K562 (cell line): ENCODE data around the gene BEST4. TPM values are rescaled to one million over a fixed set of nuclear protein-coding genes. Genes with fewer than 3 reads are reported as not detected.

Experiments
- ATAC-seq: fragments of 200-7000 bp; cut with Tn5 transposase; 3 replicates; pipeline ENCODE4 v1.9.1; 2020; ENCODE audit warnings: moderate library complexity
- BruUV-seq: library from RNA; stranded (reverse); fragments of 400-500 nt; replicated peaks from 2 replicates; lab custom pipeline; 2021; lab: Mats Ljungman, UMichigan
- CTCF ChIA-PET: fragments of 300-600 bp; formaldehyde crosslinking; extraction: SDS; loops from one replicate; lab custom pipeline; 2021; ENCODE audit warnings: low intra/inter-chr PET ratio; lab: Yijun Ruan, JAX
- POLR2A ChIA-PET: fragments of 300-600, 350-650 bp; sonication (Branson Sonifier 250); formaldehyde crosslinking; extraction: SDS; loops from one replicate; lab custom pipeline; 2021; ENCODE audit warnings: antibody characterized with exemption, inconsistent platforms; lab: Yijun Ruan, JAX
- DNase-seq, 4 experiments: peaks; one replicate each; pipeline versions ENCODE4 v3.0.0 to v3.0.0-alpha.2; 2011 to 2018; ENCODE audit warnings: low spot score in 3 of 4, mixed read lengths in 3 of 4; ENCODE audit errors: extremely low read depth in 1 of 4
- FAIRE-seq: peaks from 2 replicates; lab custom pipeline; 2011; peaks lifted over from hg19 to GRCh38; lab: Jason Lieb, UNC
- H2AFZ ChIP-seq: 2 replicates; pipeline ENCODE4 v1.6.0; 2011; ENCODE audit warnings: low read depth, low read length, control low read depth, inconsistent platforms
- H3K27ac ChIP-seq: fragments of 200-600 bp; 3 replicates; pipeline ENCODE4 v1.8.0; 2011; ENCODE audit warnings: low read depth, mild to moderate bottlenecking, control low read depth, inconsistent platforms, low read length, moderate library complexity, mixed read lengths; ENCODE audit errors: extremely low read depth
- H3K27me3 ChIP-seq, 2 experiments: fragments of 300-600 bp in 1 of 2; 2 replicates in 1 of 2; 3 replicates in 1 of 2; pipeline versions ENCODE4 v1.6.0 to v1.8.0; 2011; ENCODE audit warnings: inconsistent platforms in 2 of 2, low read length in 2 of 2, mild to moderate bottlenecking in 1 of 2, mixed read lengths in 1 of 2, moderate library complexity in 1 of 2; ENCODE audit not compliant: control insufficient read depth in 2 of 2, insufficient read depth in 2 of 2
- H3K36me3 ChIP-seq: fragments of 300-600 bp; 3 replicates; pipeline ENCODE4 v1.8.0; 2011; ENCODE audit warnings: mild to moderate bottlenecking, low read length, inconsistent platforms; ENCODE audit not compliant: control insufficient read depth, insufficient read depth
- H3K4me1 ChIP-seq, 2 experiments: fragments of 200-600 bp in 1 of 2; replicated peaks in 1 of 2; 2 replicates in 1 of 2; 3 replicates in 1 of 2; pipeline versions ENCODE4 v1.5.1 to v1.8.0; 2011; ENCODE audit warnings: inconsistent platforms in 2 of 2, low read length in 2 of 2, mild to moderate bottlenecking in 1 of 2, mixed read lengths in 1 of 2, moderate library complexity in 1 of 2; ENCODE audit not compliant: control insufficient read depth in 2 of 2, insufficient read depth in 2 of 2
- H3K4me2 ChIP-seq: 2 replicates; pipeline ENCODE4 v1.6.1; 2011; ENCODE audit warnings: low read length, control low read depth, inconsistent platforms, mixed read lengths; ENCODE audit not compliant: insufficient read depth
- H3K4me3 ChIP-seq: fragments of 200-600 bp; sonication (generic), shearing (Covaris generic); 2 replicates; pipeline ENCODE4 v1.5.1; 2016; ENCODE audit warnings: control low read depth, inconsistent platforms
- H3K79me2 ChIP-seq: fragments of 200-600 bp; 3 replicates; pipeline ENCODE4 v1.8.0; 2011; ENCODE audit warnings: low read length, inconsistent platforms; ENCODE audit not compliant: control insufficient read depth, insufficient read depth
- H3K9ac ChIP-seq, 2 experiments: 2 replicates each; pipeline versions ENCODE4 v1.6.0 to v1.6.1; 2011; ENCODE audit warnings: low read depth in 2 of 2, low read length in 2 of 2, control low read depth in 1 of 2, inconsistent platforms in 1 of 2, mild to moderate bottlenecking in 1 of 2, mixed read lengths in 1 of 2; ENCODE audit not compliant: insufficient read depth in 1 of 2
- H3K9me1 ChIP-seq: one replicate; pipeline ENCODE4 v1.6.0; 2011; ENCODE audit warnings: inconsistent platforms, mild to moderate bottlenecking, low read length, moderate library complexity; ENCODE audit not compliant: control insufficient read depth, insufficient read depth
- H3K9me3 ChIP-seq: replicated peaks from 2 replicates; pipeline ENCODE4 v1.5.1; 2011; ENCODE audit warnings: low read depth, low read length, inconsistent platforms; ENCODE audit not compliant: control insufficient read depth, insufficient read depth
- H4K20me1 ChIP-seq: replicated peaks from 2 replicates; pipeline ENCODE4 v1.6.1; 2011; ENCODE audit warnings: low read length, inconsistent platforms, mixed read lengths; ENCODE audit not compliant: control insufficient read depth, insufficient read depth
- KDM5B ChIP-seq: fragments of 200-600 bp; sonication (generic); IDR thresholded peaks from 2 replicates; pipeline ENCODE4 v1.6.1; 2012; ENCODE audit warnings: low read depth, mild to moderate bottlenecking, moderate library complexity, low read length, control low read depth, inconsistent platforms; ENCODE audit not compliant: insufficient replicate concordance
- MAZ ChIP-seq, 2 experiments: fragments of 450-650 bp in 1 of 2; sonication (generic) in 1 of 2; formaldehyde crosslinking; IDR thresholded peaks in 1 of 2; conservative IDR thresholded peaks in 1 of 2; 2 replicates each; pipeline versions ENCODE4 v1.4.0 to v1.5.0; 2020; ENCODE audit warnings: mild to moderate bottlenecking in 1 of 2, missing genetic modification reagents in 1 of 2
- POLR2G ChIP-seq: fragments of 200-400 bp; formaldehyde crosslinking; IDR thresholded peaks from 2 replicates; pipeline ENCODE4 v1.6.1; 2017; ENCODE audit warnings: low read depth, mild to moderate bottlenecking, antibody characterized with exemption, low read length, moderate library complexity
- POLR3A ChIP-seq: IDR thresholded peaks from 2 replicates; pipeline ENCODE4 v1.6.1; 2011; ENCODE audit warnings: borderline replicate concordance, mild to moderate bottlenecking, moderate library complexity; ENCODE audit not compliant: insufficient read length, insufficient read depth; ENCODE audit errors: extremely low read depth
- RBFOX2 ChIP-seq: fragments of 200-400 bp; formaldehyde crosslinking; IDR thresholded peaks from 2 replicates; pipeline ENCODE4 v1.6.1; 2017; ENCODE audit warnings: low read depth, mild to moderate bottlenecking, low read length, moderate library complexity
- RBM34 ChIP-seq: fragments of 200-400 bp; formaldehyde crosslinking; IDR thresholded peaks from 2 replicates; pipeline ENCODE4 v1.6.1; 2018; ENCODE audit warnings: low read length, borderline replicate concordance; ENCODE audit not compliant: insufficient read depth
- SNRNP70 ChIP-seq: fragments of 200-400 bp; formaldehyde crosslinking; optimal IDR thresholded peaks from 2 replicates; pipeline ENCODE3; 2017; ENCODE audit warnings: low read depth, low read length
- SUPT5H ChIP-seq: fragments of 450-650 bp; IDR thresholded peaks from 2 replicates; pipeline ENCODE4 v1.6.1; 2016
- TCF15 ChIP-seq: fragments of 250-450 bp; sonication (Bioruptor Pico); IDR thresholded peaks from 2 replicates; pipeline ENCODE4 v1.8.0; 2022; ENCODE audit warnings: moderate library complexity, mild to moderate bottlenecking, inconsistent platforms
- ZBED1 ChIP-seq: IDR thresholded peaks from 2 replicates; pipeline ENCODE4 v1.6.1; 2014
- ZKSCAN1 ChIP-seq: fragments of 150-350 bp; IDR thresholded peaks from 2 replicates; pipeline ENCODE4 v1.6.1; 2016; ENCODE audit warnings: low read depth, low read length
- ZNF140 ChIP-seq: fragments of 250-450 bp; sonication (Bioruptor Pico); IDR thresholded peaks from 2 replicates; pipeline ENCODE4 v1.8.0; 2021; ENCODE audit warnings: moderate library complexity, mild to moderate bottlenecking, inconsistent platforms
- WGBS: fragments of 100-300 bp; shearing (Covaris generic); methylation state at CpG from one replicate; pipeline ENCODE4 v1.1.6; 2016; ENCODE audit warnings: low coverage, mixed read lengths; ENCODE audit not compliant: insufficient coverage; ENCODE audit errors: missing lambda C conversion rate; 5-methylcytosine and 5-hydroxymethylcytosine counted together
- in situ Hi-C: fragments of 300-500 bp; cut with MboI; formaldehyde crosslinking; loops from 4 replicates; pipeline ENCODE4 v1.15.0; 2018; ENCODE audit warnings: inconsistent platforms, mixed read lengths
- intact Hi-C: fragments of 100-400 bp; cut with micrococcal nuclease; formaldehyde crosslinking; loops from 2 replicates; pipeline ENCODE4 v1.14.2; 2022
- polyA plus RNA-seq, 8 experiments: library from polyadenylated mRNA; depleted of rRNA in 4 of 8; stranded (reverse) in 5 of 8; unstranded in 3 of 8; fragments of >200 nt; fragmentation: Nextera tagmentation in 2 of 8; fragmentation: Illumina TruSeq in 1 of 8; extraction: Ambion mirVana in 2 of 8; extraction: Trizol in 1 of 8; gene quantifications; 2 replicates each; pipeline versions ENCODE4 v1.2.1 to v1.2.3, GENCODE V29; 2011 to 2014; ENCODE audit warnings: inconsistent platforms in 1 of 8, missing spikeins in 1 of 8
- total RNA-seq, 7 experiments: library from RNA; depleted of rRNA in 6 of 7; stranded (reverse); fragments of >200 nt in 6 of 7; fragmentation: Illumina TruSeq in 2 of 7; extraction: Trizol in 2 of 7; gene quantifications; 2 replicates each; pipeline versions ENCODE4 v1.2.1 to v1.2.3, GENCODE V29; 2011 to 2021; ENCODE audit warnings: low replicate concordance in 1 of 7

Gene BEST4
- total and polyA plus RNA-seq, 9 of the 15 experiments (the other 6 are each of a cell fraction or from before 2014, with no cell fraction given), result 0.07 to 0.11 TPM; not detected in 7

- intact Hi-C loops, result loop anchor here (5.0 kb wide), 1 partner anchor 40 kb away; no protein-coding TSS in a partner anchor
- peaks cover 31% of the 10 kb centered on the region for H4K20me1 ChIP-seq
- WGBS, result 41% methylated on average over 14 of the region's 14 CpGs
- ChIA-PET POLR2A (interaction anchor here (0.6 to 11.6 kb wide), 13 partner anchors 8 to 522 kb away, joined by 3 to 253 read pairs (median 4); partner anchors contain the start of genes BEST4, BTBD19, DYNLT4 and UROD), CTCF (no interaction called here)
- no peak for ATAC-seq
- H3K4me2 ChIP-seq, result peak overlapping the region; percentile 93
- peaks cover 54% of the 10 kb centered on the region for H3K79me2 ChIP-seq
- no peak overlapping the region for H2AFZ ChIP-seq
- in situ Hi-C loops, result no loop called here
- H3K36me3 ChIP-seq, result peaks cover 60% of the 10 kb centered on the region
- H3K4me1 ChIP-seq, result peaks cover 13 to 22% of the 10 kb centered on the region in 2 experiments
- FAIRE-seq, result no peak
- no peaks in the 10 kb centered on the region for H3K9me3 ChIP-seq
- no peaks in the 10 kb centered on the region for H3K27me3 ChIP-seq
- BruUV-seq, result no TSS peak
- TF ChIP-seq ZKSCAN1 (peak; percentile 97), KDM5B (peak; percentile 44), ZNF140 (CRISPR knock-in tag) (no peak), RBFOX2 (peak; percentile 16; the same call in 1 of the 2 replicates), SNRNP70 (peak; percentile 30), SUPT5H (peak; percentile 21; the same call in 1 of the 2 replicates), POLR3A (no peak), ZBED1 (peak; percentile 44; the same call in 1 of the 2 replicates), RBM34 (no peak), MAZ (CRISPR knock-in tag; conservative IDR thresholded peaks at IDR 0.05 in 1 of 2, IDR thresholded peaks at IDR 0.05 in 1 of 2) (no peak), TCF15 (CRISPR knock-in tag) (no peak), POLR2G (peak; percentile 29; the same call in 1 of the 2 replicates)
- H3K4me3 ChIP-seq, result peak overlapping the region; percentile 75
- peak overlapping the region; percentile 99 for H3K9ac ChIP-seq
- peak overlapping the region; percentile 98 for H3K27ac ChIP-seq
- no peak for DNase-seq
- peaks cover 10% of the 10 kb centered on the region for H3K9me1 ChIP-seq
These were observed 10.4 kb downstream of the BEST4 start for GRCh38 chr1:44777547-44777946.
